Measurements from ENCODE around the gene RBP5. TPM values are rescaled to one million over a fixed set of nuclear protein-coding genes. Genes with fewer than 3 reads are reported as not detected.

The RBP5 gene
- total RNA-seq, 1 donor: not detected

DNA sequence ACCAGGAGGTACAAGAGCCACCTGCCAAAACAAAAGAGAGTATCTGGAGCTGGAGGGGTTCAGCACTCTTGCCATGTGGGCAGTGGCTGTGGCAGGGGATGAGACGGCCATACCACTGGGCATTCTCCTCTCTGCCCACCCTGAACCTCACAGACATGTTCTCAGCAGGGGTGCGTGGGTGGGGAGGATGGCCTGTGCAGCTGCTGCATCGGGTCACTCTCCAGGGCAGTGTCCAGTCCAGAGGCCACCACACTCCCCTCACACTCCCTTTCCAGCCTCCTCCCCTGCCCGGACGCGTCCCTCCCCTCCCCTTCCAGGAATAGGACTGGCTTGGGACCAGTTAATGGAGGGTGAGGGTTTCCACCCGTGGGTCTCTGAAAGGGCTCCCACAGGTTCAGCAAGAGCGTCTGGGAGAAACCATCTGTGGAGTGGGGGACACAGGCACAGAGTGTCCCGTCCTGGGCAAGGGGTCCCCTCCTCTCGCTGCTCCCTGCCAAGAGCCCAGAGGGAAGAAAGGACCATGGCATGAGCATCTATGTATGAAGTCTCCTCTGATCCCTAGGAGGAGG lies 36.9 kb downstream of the RBP5 start:
- H3K4me3 ChIP-seq (ENCODE audit: low read length): no peak overlapping the region
- H3K27me3 ChIP-seq (ENCODE audit: insufficient read depth, low read length): no peaks in the 10 kb centered on the region
- no peaks in the 10 kb centered on the region for H3K9me3 ChIP-seq (ENCODE audit: low read depth, low read length)
- peaks cover 4% of the 10 kb centered on the region for H3K4me1 ChIP-seq (ENCODE audit: insufficient read depth, low read length)

DNA sequence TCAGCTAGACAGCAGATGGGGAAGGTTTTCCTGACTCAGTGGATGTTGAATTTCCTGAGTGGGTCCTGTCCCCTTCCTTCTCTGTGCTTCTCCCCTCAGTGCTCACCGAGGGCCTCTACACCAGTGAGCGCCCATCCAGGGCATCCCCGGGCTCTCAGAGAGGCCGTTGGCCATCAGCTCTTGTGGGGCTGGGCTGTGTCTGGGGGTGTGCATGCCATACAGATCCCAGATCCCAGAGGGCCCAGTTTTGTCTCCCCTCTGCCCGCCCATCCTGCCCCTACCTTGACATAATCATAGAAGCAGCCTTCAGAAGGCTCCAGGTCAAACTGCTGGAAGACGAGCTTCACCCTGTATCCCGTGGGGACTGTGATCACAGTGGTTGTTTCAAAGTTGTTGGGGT lies 37.5 kb downstream of the RBP5 start:
- Histone ChIP-seq H3K27me3 (ENCODE audit: insufficient read depth, low read length) (no peaks in the 10 kb centered on the region), H3K4me1 (ENCODE audit: insufficient read depth, low read length) (peaks cover 4% of the 10 kb centered on the region), H3K9me3 (ENCODE audit: low read depth, low read length) (no peaks in the 10 kb centered on the region), H3K4me3 (ENCODE audit: low read length) (no peak overlapping the region)

DNA sequence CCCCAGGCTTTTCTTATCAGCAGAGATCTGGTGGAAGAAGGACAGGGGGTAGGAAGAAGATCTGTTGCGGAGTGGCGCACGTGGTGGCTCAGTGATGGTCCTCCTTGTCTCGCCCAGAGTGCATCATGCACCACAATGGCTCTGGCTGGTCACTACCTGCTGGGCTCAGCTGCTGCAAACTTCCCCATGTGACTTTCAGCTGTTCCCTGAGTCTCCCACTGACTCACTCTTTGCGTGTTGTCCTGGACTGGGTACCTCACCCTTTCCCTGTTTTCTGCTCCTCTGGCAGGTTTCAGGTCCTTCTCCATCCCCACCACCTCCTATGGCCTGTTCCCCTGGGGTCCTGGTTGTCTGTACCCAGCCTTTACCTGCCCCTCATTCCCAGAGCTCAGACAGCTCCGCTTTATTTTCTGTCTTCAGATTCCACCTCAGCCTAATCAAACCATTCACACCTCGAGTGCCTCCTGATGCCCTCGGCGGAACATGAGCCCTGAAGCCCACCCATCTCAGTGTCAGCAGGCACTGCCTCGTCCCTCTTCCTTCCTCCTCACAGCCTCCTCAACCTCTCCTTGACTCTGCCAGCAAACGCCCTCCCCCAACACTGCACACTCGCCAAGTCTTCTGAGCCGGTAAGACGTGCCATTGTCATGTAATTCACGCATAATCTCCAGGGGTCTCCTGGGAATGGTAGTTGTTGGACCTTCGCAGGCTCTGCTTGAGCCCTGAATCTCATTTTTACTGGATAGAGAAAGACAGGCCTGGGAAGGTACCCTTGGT lies 38.3 kb downstream of the RBP5 start:
- no peak overlapping the region for H3K4me3 ChIP-seq (ENCODE audit: low read length)
- no peaks in the 10 kb centered on the region for H3K27me3 ChIP-seq (ENCODE audit: insufficient read depth, low read length)
- H3K4me1 ChIP-seq (ENCODE audit: insufficient read depth, low read length): peaks cover 4% of the 10 kb centered on the region
- no peaks in the 10 kb centered on the region for H3K9me3 ChIP-seq (ENCODE audit: low read depth, low read length)

DNA sequence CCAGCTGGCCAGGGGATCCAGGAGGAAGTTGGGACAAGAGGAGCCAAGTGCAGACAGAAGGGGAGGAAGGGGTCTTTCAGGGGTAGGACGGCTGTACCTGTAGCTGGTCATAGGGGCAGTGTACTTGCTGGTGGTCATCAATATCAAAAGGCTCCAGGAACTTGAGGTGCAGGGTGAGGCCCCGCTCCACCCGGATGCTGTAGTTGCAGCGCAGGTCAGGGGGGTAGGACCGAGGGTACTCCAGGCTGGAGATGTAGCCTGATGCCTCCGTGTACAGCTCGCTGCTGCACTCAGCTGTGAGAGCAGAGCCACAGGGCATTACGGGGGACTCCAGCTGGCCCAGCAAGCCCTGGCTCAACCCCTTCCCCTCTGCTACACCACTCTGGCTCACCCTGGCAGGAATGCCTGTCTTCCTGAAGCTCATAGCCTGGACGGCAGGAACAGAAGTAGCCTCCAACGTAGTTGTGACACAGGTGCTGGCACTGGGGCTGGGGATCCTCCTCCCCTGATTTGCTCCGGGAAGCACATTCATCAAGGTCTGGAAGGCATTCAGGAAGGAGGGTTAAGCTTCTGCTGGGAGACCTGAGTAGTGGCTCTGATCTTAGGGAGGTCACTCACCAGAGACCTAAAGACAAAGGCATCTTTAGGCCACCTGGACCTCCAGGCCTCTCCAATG lies 39.4 kb downstream of the RBP5 start:
- Histone ChIP-seq H3K27me3 (ENCODE audit: insufficient read depth, low read length) (no peaks in the 10 kb centered on the region), H3K4me1 (ENCODE audit: insufficient read depth, low read length) (peaks cover 4% of the 10 kb centered on the region), H3K9me3 (ENCODE audit: low read depth, low read length) (no peaks in the 10 kb centered on the region), H3K4me3 (ENCODE audit: low read length) (no peak overlapping the region)

DNA sequence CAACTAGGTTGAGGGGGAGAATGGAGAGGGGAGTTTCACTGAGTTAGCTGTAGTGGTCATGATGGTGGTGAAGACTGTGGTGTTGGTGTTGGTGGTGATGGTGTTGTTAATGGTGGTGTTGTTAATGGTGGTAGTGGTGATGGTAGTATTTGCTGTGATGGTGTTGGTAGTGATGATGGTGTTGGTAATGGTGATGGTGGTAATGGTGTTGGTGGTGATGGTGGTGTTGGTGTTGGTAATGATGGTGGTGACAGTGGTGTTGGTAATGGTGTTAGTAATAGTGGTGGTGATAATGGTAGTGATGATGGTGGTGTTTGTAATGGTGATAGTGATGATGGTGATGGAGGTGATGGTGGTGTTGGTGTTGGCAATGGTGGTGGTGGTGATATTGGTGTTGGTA lies 45.6 kb downstream of the RBP5 start:
- no peaks in the 10 kb centered on the region for H3K4me1 ChIP-seq (ENCODE audit: insufficient read depth, low read length)
- H3K4me3 ChIP-seq (ENCODE audit: low read length): no peak overlapping the region
- no peaks in the 10 kb centered on the region for H3K27me3 ChIP-seq (ENCODE audit: insufficient read depth, low read length)
- H3K9me3 ChIP-seq (ENCODE audit: low read depth, low read length): no peaks in the 10 kb centered on the region

DNA sequence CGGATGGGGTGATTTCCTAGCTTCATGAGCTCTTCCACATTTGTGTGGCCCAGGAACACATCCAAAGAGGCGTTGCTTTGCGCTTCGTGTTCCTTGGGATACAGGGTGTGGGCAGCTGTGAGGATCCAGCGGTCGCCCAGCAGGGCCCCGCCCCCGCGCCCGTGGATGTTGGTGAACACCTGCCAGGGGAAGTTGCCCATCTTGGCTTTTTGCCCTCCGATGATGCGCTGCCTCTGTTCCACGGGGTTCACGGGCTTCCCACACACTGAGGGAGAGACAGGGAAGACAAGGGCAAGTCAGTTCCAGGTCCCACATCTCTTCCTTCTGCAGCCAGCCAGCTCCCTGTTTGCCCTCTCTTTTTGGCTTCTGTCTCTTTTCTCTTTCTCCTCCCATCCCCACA lies 47.7 kb downstream of the RBP5 start:
- no peaks in the 10 kb centered on the region for H3K4me1 ChIP-seq (ENCODE audit: insufficient read depth, low read length)
- H3K27me3 ChIP-seq (ENCODE audit: insufficient read depth, low read length): no peaks in the 10 kb centered on the region
- no peaks in the 10 kb centered on the region for H3K9me3 ChIP-seq (ENCODE audit: low read depth, low read length)
- no peak overlapping the region for H3K4me3 ChIP-seq (ENCODE audit: low read length)

DNA sequence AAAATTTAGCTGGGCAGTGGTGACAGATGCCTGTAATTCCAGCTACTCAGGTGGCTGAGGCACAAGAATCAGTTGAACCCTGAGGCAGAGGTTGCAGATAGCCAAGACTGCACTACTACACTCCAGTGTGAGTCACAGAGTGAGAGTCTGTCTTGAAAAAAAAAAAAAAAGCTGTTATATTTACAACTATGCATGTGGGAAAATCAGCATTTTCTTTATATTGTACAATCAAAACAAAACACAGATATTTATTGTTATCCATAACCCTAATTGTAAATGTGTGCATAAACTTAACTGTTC lies 48.9 kb downstream of the RBP5 start:
- no peaks in the 10 kb centered on the region for H3K27me3 ChIP-seq (ENCODE audit: insufficient read depth, low read length)
- H3K9me3 ChIP-seq (ENCODE audit: low read depth, low read length): no peaks in the 10 kb centered on the region
- H3K4me3 ChIP-seq (ENCODE audit: low read length): no peak overlapping the region
- no peaks in the 10 kb centered on the region for H3K4me1 ChIP-seq (ENCODE audit: insufficient read depth, low read length)

DNA sequence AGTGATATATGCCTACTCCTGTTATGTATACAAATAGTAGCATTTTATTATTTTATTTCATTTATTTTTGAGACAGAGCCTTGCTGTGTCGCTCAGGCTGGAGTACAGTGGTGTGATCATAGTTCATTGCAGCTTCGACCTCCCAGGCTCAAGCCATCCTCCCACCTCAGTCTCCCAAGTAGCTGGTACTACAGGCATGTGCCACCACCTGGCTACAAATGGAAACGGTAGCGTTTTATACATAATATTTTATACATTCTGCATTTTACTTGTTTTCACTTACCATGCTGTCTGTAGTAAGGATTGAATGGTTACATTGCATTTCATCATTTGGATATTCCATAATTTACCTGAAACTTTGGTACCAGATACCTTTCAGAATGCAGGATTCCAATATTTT lies 50.5 kb downstream of the RBP5 start:
- H3K27me3 ChIP-seq (ENCODE audit: insufficient read depth, low read length): no peaks in the 10 kb centered on the region
- H3K4me1 ChIP-seq (ENCODE audit: insufficient read depth, low read length): no peaks in the 10 kb centered on the region
- no peaks in the 10 kb centered on the region for H3K9me3 ChIP-seq (ENCODE audit: low read depth, low read length)
- no peak overlapping the region for H3K4me3 ChIP-seq (ENCODE audit: low read length)

DNA sequence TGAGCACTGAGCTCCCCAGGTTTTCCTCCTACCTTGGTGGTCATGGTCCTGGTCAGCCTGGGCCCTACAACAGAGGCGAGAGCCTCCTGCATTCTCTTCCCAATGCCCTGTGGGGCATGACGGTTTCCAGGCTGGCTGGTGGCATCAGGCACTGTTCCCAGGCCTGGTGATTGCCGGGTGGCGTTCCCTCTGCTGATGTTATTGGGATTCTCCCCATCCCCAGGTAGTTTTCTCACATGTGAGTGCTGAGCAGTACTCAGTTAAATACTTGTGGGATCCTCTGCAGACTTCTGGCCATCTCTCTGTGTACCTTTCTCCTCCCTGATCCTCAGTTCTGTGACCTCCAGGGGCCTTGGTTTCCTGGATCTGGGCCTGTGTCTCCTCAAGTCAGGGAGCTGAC lies 52.2 kb downstream of the RBP5 start:
- H3K4me1 ChIP-seq (ENCODE audit: insufficient read depth, low read length): no peaks in the 10 kb centered on the region
- H3K4me3 ChIP-seq (ENCODE audit: low read length): no peak overlapping the region
- no peaks in the 10 kb centered on the region for H3K27me3 ChIP-seq (ENCODE audit: insufficient read depth, low read length)
- no peaks in the 10 kb centered on the region for H3K9me3 ChIP-seq (ENCODE audit: low read depth, low read length)

DNA sequence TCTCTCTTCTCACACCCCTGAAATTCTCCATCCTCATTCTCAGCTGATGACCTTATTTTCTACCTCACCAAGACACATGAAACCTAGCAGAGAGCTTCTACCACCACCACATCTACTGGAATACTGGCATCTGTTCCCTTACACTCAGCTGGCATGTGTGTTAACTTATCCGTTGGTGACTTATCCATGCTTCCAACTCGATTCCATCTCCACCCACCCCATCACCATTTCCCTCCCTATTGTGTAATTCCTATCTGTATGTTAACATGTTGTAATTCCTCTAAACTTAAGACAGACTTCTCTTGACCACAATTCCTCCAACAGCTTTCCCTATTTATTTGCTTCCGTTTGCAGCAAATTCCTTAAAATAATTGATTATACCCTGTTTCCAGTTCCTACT lies 52.8 kb downstream of the RBP5 start:
- no peaks in the 10 kb centered on the region for H3K4me1 ChIP-seq (ENCODE audit: insufficient read depth, low read length)
- no peaks in the 10 kb centered on the region for H3K9me3 ChIP-seq (ENCODE audit: low read depth, low read length)
- no peaks in the 10 kb centered on the region for H3K27me3 ChIP-seq (ENCODE audit: insufficient read depth, low read length)
- H3K4me3 ChIP-seq (ENCODE audit: low read length): no peak overlapping the region

DNA sequence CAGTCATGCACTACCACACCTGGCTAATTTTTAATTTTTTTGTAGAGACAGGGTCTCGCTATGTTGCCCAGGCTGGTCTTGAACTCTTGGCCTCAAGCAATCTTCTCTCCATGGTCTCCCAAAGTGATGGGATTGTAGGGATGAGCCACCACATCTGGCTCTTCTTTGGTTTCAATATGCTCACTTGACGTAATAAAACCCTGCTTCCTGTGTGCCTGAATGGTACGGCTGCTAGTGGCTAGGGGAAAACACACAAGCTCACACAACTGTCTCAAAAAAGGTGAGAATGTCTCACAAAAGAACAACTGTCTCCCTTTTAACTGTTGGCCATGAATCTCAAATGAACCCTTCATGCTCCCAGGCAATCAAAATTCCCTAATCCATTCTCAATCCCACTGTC lies 53.2 kb downstream of the RBP5 start:
- no peaks in the 10 kb centered on the region for H3K27me3 ChIP-seq (ENCODE audit: insufficient read depth, low read length)
- H3K9me3 ChIP-seq (ENCODE audit: low read depth, low read length): no peaks in the 10 kb centered on the region
- no peaks in the 10 kb centered on the region for H3K4me1 ChIP-seq (ENCODE audit: insufficient read depth, low read length)
- H3K4me3 ChIP-seq (ENCODE audit: low read length): no peak overlapping the region

DNA sequence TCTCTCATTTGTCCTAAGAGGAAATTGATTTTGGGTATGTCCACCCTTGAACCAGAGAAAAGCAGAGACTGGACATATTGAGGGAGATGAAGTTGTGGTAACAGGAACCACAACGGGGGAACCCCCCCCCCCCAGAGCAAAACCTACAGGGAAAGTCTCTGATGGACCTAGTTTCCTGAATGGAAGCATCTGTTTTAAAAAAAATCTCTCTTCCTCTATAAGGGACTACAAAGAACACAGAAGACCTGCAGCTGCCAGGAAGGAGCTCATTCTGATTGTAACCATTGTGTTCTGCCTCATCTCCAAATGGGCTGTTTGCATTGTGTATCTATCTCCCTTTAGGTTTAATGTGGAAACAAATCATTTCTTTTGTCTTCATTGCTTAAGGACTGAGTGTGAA lies 54.7 kb downstream of the RBP5 start:
- Histone ChIP-seq H3K4me3 (ENCODE audit: low read length) (no peak overlapping the region), H3K4me1 (ENCODE audit: insufficient read depth, low read length) (no peaks in the 10 kb centered on the region), H3K9me3 (ENCODE audit: low read depth, low read length) (no peaks in the 10 kb centered on the region), H3K27me3 (ENCODE audit: insufficient read depth, low read length) (no peaks in the 10 kb centered on the region)

Other genes with a start within 250 kb of the RBP5 start
- gene LRRC23, start 224.1 kb downstream of the RBP5 start, total RNA-seq: 4.3 TPM
- 11.4 TPM for gene ENO2, start 214.3 kb downstream of the RBP5 start, total RNA-seq
- gene ATN1, start 200.9 kb downstream of the RBP5 start, total RNA-seq: 4.6 TPM
- not detected for gene RNU7-1, start 185.1 kb downstream of the RBP5 start, total RNA-seq
- 274 TPM for gene C12orf57, start 184.9 kb downstream of the RBP5 start, total RNA-seq
- 99.9 TPM for gene PTPN6, start 177.5 kb downstream of the RBP5 start, total RNA-seq
- gene PHB2, start 158.2 kb downstream of the RBP5 start, total RNA-seq: 131 TPM
- gene EMG1, start 158.0 kb downstream of the RBP5 start, total RNA-seq: 30.6 TPM
- 11.0 TPM for gene LPCAT3, start 110.4 kb downstream of the RBP5 start, total RNA-seq
- gene C1S, start 68.2 kb downstream of the RBP5 start, total RNA-seq: 0.84 TPM
- gene C1R, start 36.4 kb downstream of the RBP5 start, total RNA-seq: 1.4 TPM
- 10.6 TPM for gene C1RL, start 19.7 kb downstream of the RBP5 start, total RNA-seq
- gene CLSTN3, start 1.5 kb upstream of the RBP5 start, total RNA-seq: 13.0 TPM
- gene PEX5, start 60.8 kb upstream of the RBP5 start, total RNA-seq: 11.9 TPM
- gene ACSM4, start 175.2 kb upstream of the RBP5 start, total RNA-seq: not detected

All from mononuclear cell (primary cell).